HEK293T (cell line): ENCODE results near the gene THSD7B.

Experiments used
- CTCF ChIA-PET: fragments of 350-600 bp; formaldehyde crosslinking; extraction: SDS; loops from one replicate; lab custom pipeline; 2021; ENCODE audit warnings: antibody characterized with exemption, inconsistent platforms; lab: Yijun Ruan, JAX
- POLR2A ChIA-PET: fragments of 350-600 bp; formaldehyde crosslinking; extraction: SDS; loops from one replicate; lab custom pipeline; 2020; ENCODE audit warnings: antibody characterized with exemption, inconsistent platforms; lab: Yijun Ruan, JAX
- DNase-seq: peaks from one replicate; pipeline ENCODE4 v3.0.0; 2012; ENCODE audit warnings: mixed read lengths; ENCODE audit errors: extremely low spot score
- ARNT ChIP-seq: fragments of 450-650 bp; IDR thresholded peaks from 2 replicates; pipeline ENCODE4 v1.6.1; 2017; ENCODE audit warnings: mild to moderate bottlenecking
- BHLHE40 ChIP-seq: fragments of 450-650 bp; IDR thresholded peaks from 2 replicates; pipeline ENCODE4 v1.6.1; 2016; ENCODE audit warnings: mild to moderate bottlenecking, moderate library complexity, borderline replicate concordance
- CTBP1 ChIP-seq: fragments of 450-650 bp; IDR thresholded peaks from 2 replicates; pipeline ENCODE4 v1.6.1; 2016; ENCODE audit warnings: borderline replicate concordance
- ELF4 ChIP-seq: fragments of 450-650 bp; IDR thresholded peaks from 2 replicates; pipeline ENCODE4 v1.6.1; 2017; ENCODE audit warnings: antibody characterized with exemption
- FOXA1 ChIP-seq: fragments of 450-650 bp; IDR thresholded peaks from 2 replicates; pipeline ENCODE4 v1.6.1; 2016; ENCODE audit warnings: mild to moderate bottlenecking
- FOXK2 ChIP-seq: fragments of 450-650 bp; IDR thresholded peaks from 2 replicates; pipeline ENCODE4 v1.6.1; 2016; ENCODE audit warnings: mild to moderate bottlenecking
- FOXM1 ChIP-seq: fragments of 450-650 bp; IDR thresholded peaks from 2 replicates; pipeline ENCODE4 v1.6.1; 2017; ENCODE audit warnings: mild to moderate bottlenecking, borderline replicate concordance
- HDGF ChIP-seq: fragments of 450-650 bp; IDR thresholded peaks from 2 replicates; pipeline ENCODE4 v1.6.1; 2017; ENCODE audit warnings: antibody characterized with exemption, borderline replicate concordance
- L3MBTL2 ChIP-seq: fragments of 450-650 bp; conservative IDR thresholded peaks from 2 replicates; pipeline ENCODE4 v1.6.1; 2016; ENCODE audit warnings: mild to moderate bottlenecking
- LEF1 ChIP-seq: fragments of 450-650 bp; IDR thresholded peaks from 2 replicates; pipeline ENCODE4 v1.6.1; 2017; ENCODE audit warnings: mild to moderate bottlenecking, borderline replicate concordance
- NFRKB ChIP-seq: fragments of 450-650 bp; IDR thresholded peaks from 2 replicates; pipeline ENCODE4 v1.6.1; 2016; ENCODE audit warnings: mild to moderate bottlenecking, moderate library complexity
- SP1 ChIP-seq: fragments of 450-650 bp; IDR thresholded peaks from 2 replicates; pipeline ENCODE4 v1.6.1; 2017
- SUZ12 ChIP-seq: fragments of 450-650 bp; IDR thresholded peaks from 2 replicates; pipeline ENCODE4 v1.6.1; 2016; ENCODE audit warnings: mild to moderate bottlenecking
- TARDBP ChIP-seq: fragments of 450-650 bp; IDR thresholded peaks from 2 replicates; pipeline ENCODE4 v1.6.1; 2016
- ZNF384 ChIP-seq: fragments of 450-650 bp; IDR thresholded peaks from 2 replicates; pipeline ENCODE4 v1.6.1; 2016
- TF ChIP-seq, protein P1 (sequence below): fragments of 450-650 bp; IDR thresholded peaks from 2 replicates; pipeline ENCODE4 v1.6.1; 2016

THSD7B gene

DNA sequence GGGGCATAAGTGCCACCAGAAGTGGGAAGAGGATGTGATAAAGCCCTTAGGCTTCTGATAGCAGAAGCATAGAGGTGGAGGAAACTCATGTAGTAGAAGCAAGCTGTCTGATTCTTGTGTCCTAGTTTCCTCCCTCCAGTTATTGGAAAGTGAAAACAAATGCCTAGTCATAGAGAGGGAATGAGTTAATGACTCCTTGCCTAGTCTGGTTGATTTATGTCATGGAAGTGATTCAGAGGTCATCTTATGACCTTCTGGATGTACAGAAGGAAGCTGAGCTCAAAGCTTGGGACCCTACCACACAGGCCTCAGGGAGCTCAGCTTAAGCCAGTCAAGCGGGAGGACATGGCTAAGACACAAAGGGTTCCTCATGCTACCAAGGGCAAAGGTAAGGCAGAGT is 232.2 kb downstream of the THSD7B start:
- ChIA-PET POLR2A (no interaction called here), CTCF (no interaction called here)
- TF ChIP-seq FOXA1 (no peak), CTBP1 (no peak), ZNF384 (no peak), FOXM1 (no peak), BHLHE40 (no peak), ARNT (no peak), HDGF (no peak), TARDBP (no peak), LEF1 (no peak), SP1 (no peak), NFRKB (no peak), L3MBTL2 (no peak), FOXK2 (no peak), ELF4 (no peak), SUZ12 (no peak)
- TF ChIP-seq, protein P1, sequence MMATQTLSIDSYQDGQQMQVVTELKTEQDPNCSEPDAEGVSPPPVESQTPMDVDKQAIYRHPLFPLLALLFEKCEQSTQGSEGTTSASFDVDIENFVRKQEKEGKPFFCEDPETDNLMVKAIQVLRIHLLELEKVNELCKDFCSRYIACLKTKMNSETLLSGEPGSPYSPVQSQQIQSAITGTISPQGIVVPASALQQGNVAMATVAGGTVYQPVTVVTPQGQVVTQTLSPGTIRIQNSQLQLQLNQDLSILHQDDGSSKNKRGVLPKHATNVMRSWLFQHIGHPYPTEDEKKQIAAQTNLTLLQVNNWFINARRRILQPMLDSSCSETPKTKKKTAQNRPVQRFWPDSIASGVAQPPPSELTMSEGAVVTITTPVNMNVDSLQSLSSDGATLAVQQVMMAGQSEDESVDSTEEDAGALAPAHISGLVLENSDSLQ, result no peak
- DNase-seq, result no peak

DNA sequence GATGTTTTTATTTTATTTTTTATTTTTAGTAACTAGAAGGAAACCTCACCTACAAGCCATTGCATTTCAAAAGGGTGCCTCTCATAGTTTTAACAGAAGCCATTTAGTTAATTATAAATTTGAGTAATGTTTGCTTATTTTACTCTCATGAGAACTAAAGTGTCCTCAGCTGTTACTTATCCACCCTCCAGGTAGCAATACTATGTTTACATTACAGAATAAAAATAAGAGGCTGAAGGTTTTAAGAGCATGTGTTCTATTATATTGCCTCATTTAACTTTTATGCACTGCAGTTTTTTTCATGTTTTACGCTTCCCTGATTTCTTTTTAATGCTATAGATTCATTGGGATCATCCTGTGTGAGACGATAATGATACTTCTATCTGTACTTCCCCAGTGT is 235.5 kb downstream of the THSD7B start:
- TF ChIP-seq SUZ12, result no peak
- no peak for TF ChIP-seq TARDBP
- no peak for TF ChIP-seq L3MBTL2
- TF ChIP-seq SP1, result no peak
- no peak for TF ChIP-seq FOXK2
- TF ChIP-seq BHLHE40, result no peak
- no peak for TF ChIP-seq LEF1
- CTCF ChIA-PET, result no interaction called here
- POLR2A ChIA-PET, result no interaction called here
- no peak for DNase-seq

DNA sequence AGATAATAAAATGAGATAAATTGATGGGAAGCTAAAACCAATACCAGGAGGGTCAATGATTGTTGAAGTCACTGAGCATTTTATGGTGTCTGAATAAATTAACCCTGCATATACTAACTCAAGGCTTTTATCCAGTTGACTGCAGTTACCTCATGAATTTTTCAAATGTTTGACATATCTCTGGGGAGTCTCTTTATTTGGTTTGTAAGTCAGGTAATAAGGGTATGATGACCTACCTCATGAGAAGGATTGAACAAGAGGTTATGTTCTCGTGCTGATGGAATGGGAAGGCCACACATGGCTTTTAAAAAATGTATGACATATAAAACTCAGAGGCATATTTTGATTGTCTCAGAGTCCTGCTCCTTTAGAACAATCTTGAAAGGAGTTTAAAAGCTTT is 237.6 kb downstream of the THSD7B start:
- ChIA-PET CTCF (no interaction called here), POLR2A (no interaction called here)
- no peak for DNase-seq
- TF ChIP-seq TARDBP (no peak), FOXA1 (no peak), BHLHE40 (no peak), LEF1 (no peak), FOXK2 (no peak), HDGF (no peak), CTBP1 (no peak), ARNT (no peak), FOXM1 (no peak), SUZ12 (no peak)

DNA sequence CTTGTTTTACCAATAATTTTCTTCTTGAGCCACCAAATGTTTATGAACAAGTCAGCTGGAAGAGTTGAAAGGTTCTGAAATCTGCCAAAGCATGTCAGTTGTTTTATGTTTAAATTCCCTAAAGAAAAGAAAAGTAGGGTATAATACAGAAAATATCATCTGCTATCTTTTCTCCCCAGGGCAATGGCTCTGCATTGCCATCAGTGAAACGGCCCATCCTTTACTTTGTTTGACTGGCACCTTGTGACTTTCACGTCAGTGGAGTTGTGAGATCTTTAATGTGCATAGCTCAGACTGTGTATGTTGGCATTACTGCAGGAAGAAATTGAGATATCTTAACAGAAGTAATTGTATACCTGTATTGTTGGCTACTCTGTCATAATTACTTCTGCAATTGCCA is 239.9 kb downstream of the THSD7B start:
- no peak for DNase-seq
- no peak for TF ChIP-seq ELF4
- TF ChIP-seq TARDBP, result no peak
- no peak for TF ChIP-seq SUZ12
- TF ChIP-seq CTBP1, result no peak
- no peak for TF ChIP-seq FOXA1
- TF ChIP-seq HDGF, result no peak
- TF ChIP-seq ARNT, result no peak
- CTCF ChIA-PET, result no interaction called here
- POLR2A ChIA-PET, result no interaction called here

DNA sequence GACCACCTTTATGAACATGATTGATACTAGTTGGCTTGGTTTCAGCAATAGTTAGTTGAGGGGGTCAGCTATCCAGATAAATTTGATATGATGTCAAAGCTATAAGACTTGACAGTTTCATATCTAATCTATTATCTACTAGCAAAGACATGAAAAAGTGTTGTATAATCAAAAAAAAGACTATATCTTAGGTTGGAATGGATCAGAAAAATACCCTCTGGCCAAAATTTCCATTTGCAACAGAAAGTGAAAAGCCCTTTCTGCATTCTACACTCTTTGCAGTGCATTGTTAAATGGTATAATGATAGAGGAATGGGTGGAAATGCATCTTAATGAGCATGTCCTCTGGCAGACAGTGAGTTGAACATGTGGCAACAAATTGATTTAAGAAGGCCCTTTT is 242.6 kb downstream of the THSD7B start:
- no peak for TF ChIP-seq LEF1
- TF ChIP-seq FOXM1, result no peak
- TF ChIP-seq FOXA1, result no peak
- TF ChIP-seq, protein P1, result no peak
- TF ChIP-seq TARDBP, result no peak
- no peak for TF ChIP-seq L3MBTL2
- no peak for TF ChIP-seq SUZ12
- no peak for TF ChIP-seq HDGF
- no peak for TF ChIP-seq FOXK2
- TF ChIP-seq ARNT, result no peak
- CTCF ChIA-PET, result no interaction called here
- no peak for DNase-seq
- POLR2A ChIA-PET, result no interaction called here

DNA sequence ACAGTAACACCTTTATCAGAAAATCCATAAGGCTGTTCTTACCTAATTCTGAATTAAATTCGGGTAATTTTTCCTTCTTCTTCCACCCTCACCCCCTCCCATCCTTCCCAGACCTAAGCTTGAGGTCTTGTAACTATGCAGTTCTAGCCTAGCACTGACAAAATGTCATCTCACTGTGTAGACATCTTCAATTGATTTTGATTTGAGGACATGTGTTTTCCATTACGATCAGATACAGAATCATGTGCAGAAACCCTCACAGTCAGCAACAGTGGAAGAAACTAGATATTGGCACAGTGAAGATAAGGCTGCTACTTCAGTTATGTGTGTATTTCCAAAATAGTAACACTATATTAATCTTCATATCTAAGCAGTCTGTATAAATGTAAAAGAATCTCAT is 244.6 kb downstream of the THSD7B start:
- CTCF ChIA-PET, result no interaction called here
- POLR2A ChIA-PET, result no interaction called here
- no peak for DNase-seq
- TF ChIP-seq SUZ12, result no peak
- no peak for TF ChIP-seq FOXA1
- TF ChIP-seq ARNT, result no peak
- TF ChIP-seq LEF1, result no peak
- TF ChIP-seq NFRKB, result no peak
- no peak for TF ChIP-seq HDGF
- TF ChIP-seq SP1, result no peak
- no peak for TF ChIP-seq TARDBP
- TF ChIP-seq, protein P1, result no peak
- no peak for TF ChIP-seq ELF4
- no peak for TF ChIP-seq L3MBTL2
- no peak for TF ChIP-seq ZNF384
- no peak for TF ChIP-seq FOXK2
- no peak for TF ChIP-seq BHLHE40
- no peak for TF ChIP-seq CTBP1
- no peak for TF ChIP-seq FOXM1
